GM18499 (cell line): Measurements from ENCODE around the gene KHDRBS2.

Experiments used
- ATAC-seq: cut with Tn5 transposase; IDR thresholded peaks from one replicate; pipeline ENCODE4 v1.9.1; 2021; ENCODE audit warnings: moderate number of reproducible peaks; ENCODE audit not compliant: insufficient read depth, unreplicated experiment

KHDRBS2 gene

GRCh38 chr6:62202078-62202477 is 83.9 kb downstream of the KHDRBS2 start:
- ATAC-seq = no peak

GRCh38 chr6:62192593-62192992 is 93.4 kb downstream of the KHDRBS2 start:
- ATAC-seq = no peak

- ATAC-seq = no peak
Observed at GRCh38 chr6:62175195-62175594, 110.8 kb downstream of the KHDRBS2 start.

- ATAC-seq = no peak
Observed at GRCh38 chr6:62174548-62174947, 111.5 kb downstream of the KHDRBS2 start.

GRCh38 chr6:62167736-62168135 is 118.3 kb downstream of the KHDRBS2 start:
- ATAC-seq = no peak

- ATAC-seq = no peak
Observed at GRCh38 chr6:62162858-62163257, 123.2 kb downstream of the KHDRBS2 start.

- ATAC-seq = no peak
Observed at GRCh38 chr6:62152796-62153195, 133.2 kb downstream of the KHDRBS2 start.

GRCh38 chr6:62150048-62150663 is 135.9 kb downstream of the KHDRBS2 start:
- ATAC-seq = peak; percentile 67

GRCh38 chr6:62146954-62147853 is 138.8 kb downstream of the KHDRBS2 start:
- ATAC-seq = no peak

GRCh38 chr6:62129127-62129526 is 156.9 kb downstream of the KHDRBS2 start:
- ATAC-seq = no peak

GRCh38 chr6:62119401-62119800 is 166.6 kb downstream of the KHDRBS2 start:
- ATAC-seq = no peak

- ATAC-seq = no peak
Observed at GRCh38 chr6:62103186-62103859, 182.7 kb downstream of the KHDRBS2 start.

GRCh38 chr6:62102387-62102786 is 183.6 kb downstream of the KHDRBS2 start:
- ATAC-seq = no peak

GRCh38 chr6:62090442-62091229 is 195.4 kb downstream of the KHDRBS2 start:
- ATAC-seq = no peak

- no peak for ATAC-seq
Observed at GRCh38 chr6:62089781-62090180, 196.2 kb downstream of the KHDRBS2 start.

- no peak for ATAC-seq
Observed at GRCh38 chr6:62086047-62086446, 200.0 kb downstream of the KHDRBS2 start.

GRCh38 chr6:62075869-62076268 is 210.2 kb downstream of the KHDRBS2 start:
- ATAC-seq = no peak

- no peak for ATAC-seq
Observed at GRCh38 chr6:62059901-62060300, 226.1 kb downstream of the KHDRBS2 start.

- ATAC-seq = no peak
Observed at GRCh38 chr6:62057300-62057699, 228.7 kb downstream of the KHDRBS2 start.

- ATAC-seq = no peak
Observed at GRCh38 chr6:62045502-62045901, 240.5 kb downstream of the KHDRBS2 start.
